ENCODE results near the gene SLC7A8. TPM values are rescaled to one million over a fixed set of nuclear protein-coding genes. Genes with fewer than 3 reads are reported as not detected.

The SLC7A8 gene
- total RNA-seq, 1 experiment from 2014 or later: 77.9 TPM

GRCh38 chr14:23208324-23208723, 24.9 kb upstream of the SLC7A8 start:
- Histone ChIP-seq H2BK120ac (ENCODE audit: low read depth, low read length, poor library complexity, severe bottlenecking) (no peak overlapping the region), H3K4me2 (ENCODE audit: insufficient read depth, insufficient read length, low read length) (no peak overlapping the region), H2AK5ac (ENCODE audit: insufficient read length, low read length) (no peak overlapping the region), H2BK12ac (ENCODE audit: insufficient read length, low read depth, low read length) (no peak overlapping the region), H3K9ac (ENCODE audit: extremely low read depth, insufficient read length, low read length) (no peak overlapping the region), H3K79me1 (ENCODE audit: insufficient read depth, low read depth, low read length, poor library complexity, severe bottlenecking) (no peaks in the 10 kb centered on the region), H2BK15ac (ENCODE audit: low read depth, low read length) (no peak overlapping the region), H3K18ac (ENCODE audit: insufficient read length, low read depth, low read length) (no peak overlapping the region), H3K23ac (ENCODE audit: insufficient read length, low read depth, low read length) (no peak overlapping the region), H3K79me2 (ENCODE audit: insufficient read depth, low read length) (no peaks in the 10 kb centered on the region), H3K27me3 (ENCODE audit: insufficient read depth, low read length) (no peaks in the 10 kb centered on the region), H3K4me1 (ENCODE audit: insufficient read depth, low read length) (peaks cover 7% of the 10 kb centered on the region), H3K9me3 (ENCODE audit: control insufficient read depth, low read depth, low read length) (no peaks in the 10 kb centered on the region), H2BK5ac (ENCODE audit: insufficient read length, low read length) (no peak overlapping the region), H2AFZ (ENCODE audit: low read length) (no peak overlapping the region), H3K14ac (ENCODE audit: insufficient read depth, low read length) (no peak overlapping the region), H4K5ac (ENCODE audit: insufficient read length, low read depth, low read length) (no peak overlapping the region), H4K20me1 (ENCODE audit: control insufficient read depth, insufficient read depth, insufficient read length) (no peaks in the 10 kb centered on the region), H3K27ac (ENCODE audit: insufficient read length, low read depth, low read length) (no peak overlapping the region), H4K91ac (ENCODE audit: insufficient read length, low read depth, low read length) (no peak overlapping the region), H4K8ac (replicated peaks; ENCODE audit: insufficient read length, low read depth, low read length) (no peak overlapping the region), H3K56ac (ENCODE audit: insufficient read length, low read depth, low read length) (no peak overlapping the region), H3K4ac (ENCODE audit: low read depth, low read length) (no peak overlapping the region), H3T11ph (ENCODE audit: low read length) (no peak overlapping the region), H3K23me2 (ENCODE audit: insufficient read length, low read depth, low read length, poor library complexity, severe bottlenecking) (no peaks in the 10 kb centered on the region), H2BK20ac (ENCODE audit: low read depth, low read length, poor library complexity, severe bottlenecking) (no peak overlapping the region)
- Mint-ChIP-seq H3K4me1 (peaks cover 34 to 40% of the 10 kb centered on the region in 2 experiments), H3K36me3 (ENCODE audit: insufficient read depth in 1 of 3, low read depth in 3 of 3) (peaks cover 0 to 2% (median 0%) of the 10 kb centered on the region in 3 experiments; a peak in 2 of 7 replicates), H3K4me3 (no peak overlapping the region), H3K9me3 (no peaks in the 10 kb centered on the region; a peak in 1 of 5 replicates), H3K27ac (peak overlapping the region in 1 of 3 experiments; percentile 99; a peak in 2 of 7 replicates), H3K27me3 (ENCODE audit: low read depth) (no peaks in the 10 kb centered on the region)
- TF ChIP-seq CTCF (conservative IDR thresholded peaks at IDR 0.05): no peak
- DNase-seq: no peak

Data from H9 (cell line).